ENCODE data around the gene EHMT1. TPM values are rescaled to one million over a fixed set of nuclear protein-coding genes. Genes with fewer than 3 reads are reported as not detected.
A peak's percentile ranks its signal among the peaks of the same experiment; 100 is the strongest.

EHMT1 gene
- total and polyA plus RNA-seq, 10 of the 15 experiments (the other 5 are each of a cell fraction or from before 2014, with no cell fraction given) = 2.9 to 100 (median 48.1) TPM

- no peaks in the 10 kb centered on the region for H3K9me3 ChIP-seq (replicated peaks; ENCODE audit: control insufficient read depth, insufficient read depth, low read length)
- H3K4me3 ChIP-seq = no peak overlapping the region
- H3K79me2 ChIP-seq (ENCODE audit: control insufficient read depth, insufficient read depth, low read length) = peaks cover 45% of the 10 kb centered on the region
- peaks cover 22% of the 10 kb centered on the region for H3K4me1 ChIP-seq (ENCODE audit: control insufficient read depth, insufficient read depth, low read length)
- intact Hi-C loops (cut with micrococcal nuclease; ENCODE audit: unreplicated experiment) (no loop called here), in situ Hi-C loops (cut with MboI) (no loop called here)
- no TSS peak for BruUV-seq (replicated peaks)
- 17% methylated on average over 16 of the region's 16 CpGs for WGBS (ENCODE audit: insufficient coverage, insufficient replicate concordance, low lambda C conversion rate, missing lambda C conversion rate)
- FAIRE-seq (peak; percentile 57), ATAC-seq (peak; percentile 66), DNase-seq (ENCODE audit: low read depth, low spot score) (no peak)
- no peak overlapping the region for H2AFZ ChIP-seq (ENCODE audit: control insufficient read depth, low read depth, low read length)
- POLR2A ChIA-PET = interaction anchor here (0.6 kb wide), 1 partner anchor 441 kb away, joined by 4 read pairs; no protein-coding TSS in a partner anchor
- SMC1A ChIA-PET (ENCODE audit: uncharacterized antibody, unreplicated experiment) = no interaction called here
- RAD21 ChIA-PET (ENCODE audit: unreplicated experiment) = no interaction called here
- TF ChIP-seq USF1 (IDR thresholded peaks at IDR 0.05; ENCODE audit: borderline replicate concordance, extremely low read length, insufficient read depth, low read depth, low read length) (peak; percentile 18), FOS (IDR thresholded peaks at IDR 0.05; ENCODE audit: borderline replicate concordance, extremely low read depth, insufficient read length) (no peak), BHLHE40 (IDR thresholded peaks at IDR 0.05; ENCODE audit: borderline replicate concordance in 1 of 2, low read depth in 2 of 2, low read length in 1 of 2) (peak in 1 of 2 experiments; percentile 20; a peak in 1 of 4 replicates), CHD2 (IDR thresholded peaks at IDR 0.05; ENCODE audit: borderline replicate concordance, low read depth, low read length) (no peak), HDGF (IDR thresholded peaks at IDR 0.05) (no peak), POU2F2 (IDR thresholded peaks at IDR 0.05; ENCODE audit: borderline replicate concordance, low read depth, low read length) (0 out of 3 replicates have a peak, but pooled peaks have one; percentile 52)
- peak overlapping the region; percentile 28; the same call in 1 of the 2 replicates for H3K27ac ChIP-seq (ENCODE audit: control insufficient read depth, insufficient read depth)
- CTCF ChIA-PET = no interaction called here
- H3K36me3 ChIP-seq (ENCODE audit: control insufficient read depth in 2 of 2, insufficient read depth in 2 of 2, low read length in 1 of 2) = peaks cover 5 to 11% of the 10 kb centered on the region in 2 experiments; a peak in 3 of 4 replicates
- peak overlapping the region; percentile 57 for H3K4me2 ChIP-seq (ENCODE audit: control insufficient read depth, insufficient read depth)
- H4K20me1 ChIP-seq (ENCODE audit: control insufficient read depth, insufficient read depth) = no peaks in the 10 kb centered on the region
- H3K9ac ChIP-seq (ENCODE audit: control insufficient read depth, insufficient read depth, low read length) = no peak overlapping the region; the same call in 1 of the 2 replicates
- no peaks in the 10 kb centered on the region for H3K27me3 ChIP-seq (replicated peaks in 1 of 2; ENCODE audit: control insufficient read depth in 2 of 2, insufficient read depth in 2 of 2, low read length in 1 of 2)
Observed at GRCh38 chr9:137666955-137667670, 48.3 kb downstream of the EHMT1 start.

Data from GM12878 (cell line).